HG03175 (cell line): Measurements from ENCODE around the gene CNTFR.
A peak's percentile ranks its signal among the peaks of the same experiment; 100 is the strongest.
"Not testable (repeated sequence)": the region's sequence is repeated elsewhere in the genome, so short reads cannot be mapped to it uniquely, and the experiment has no call there.

ENCODE experiments used
- ATAC-seq: cut with Tn5 transposase; IDR thresholded peaks from one replicate; pipeline ENCODE4 v1.9.1; 2021; ENCODE audit warnings: mild to moderate bottlenecking, moderate library complexity; ENCODE audit not compliant: unreplicated experiment

Gene CNTFR

GRCh38 chr9:34589636-34590380, at the start of gene CNTFR:
CNTFR (minus strand) TSS chr9:34589724; CDS start chr9:34568981, 20,743 bp downstream.
- ATAC-seq: no peak

- not testable (repeated sequence) for ATAC-seq
Measured at GRCh38 chr9:34639322-34639721, 49.8 kb upstream of the CNTFR start.

- ATAC-seq: no peak
Measured at GRCh38 chr9:34638138-34638445, 48.6 kb upstream of the CNTFR start.

GRCh38 chr9:34637356-34638137, 48.0 kb upstream of the CNTFR start, which contains the start of gene SIGMAR1:
SIGMAR1 (minus strand) TSS chr9:34637787; CDS start chr9:34637697, 90 bp downstream.
- peak; percentile 87 for ATAC-seq

- no peak for ATAC-seq
Measured at GRCh38 chr9:34636791-34637355, 47.3 kb upstream of the CNTFR start.

DNA sequence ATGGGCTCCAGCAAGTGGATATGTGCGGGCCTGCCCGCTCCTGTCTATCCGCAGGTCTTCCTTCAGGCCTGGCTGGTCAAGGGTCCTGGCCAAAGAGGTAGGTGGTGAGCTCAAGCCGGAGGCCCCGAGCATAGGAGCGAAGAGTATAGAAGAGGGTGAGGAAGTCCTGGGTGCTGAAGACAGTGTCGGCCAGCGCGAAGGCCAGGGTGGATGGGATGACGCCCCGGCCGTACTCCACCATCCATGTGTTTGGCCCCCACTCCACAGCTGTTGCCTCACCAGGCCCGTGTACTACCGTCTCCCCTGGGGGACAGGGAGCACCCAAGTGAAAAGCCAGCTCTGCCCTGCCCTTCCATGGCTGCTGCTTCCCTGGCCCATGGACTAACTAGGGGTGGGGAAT, 46.0 kb upstream of the CNTFR start:
- ATAC-seq: no peak

DNA sequence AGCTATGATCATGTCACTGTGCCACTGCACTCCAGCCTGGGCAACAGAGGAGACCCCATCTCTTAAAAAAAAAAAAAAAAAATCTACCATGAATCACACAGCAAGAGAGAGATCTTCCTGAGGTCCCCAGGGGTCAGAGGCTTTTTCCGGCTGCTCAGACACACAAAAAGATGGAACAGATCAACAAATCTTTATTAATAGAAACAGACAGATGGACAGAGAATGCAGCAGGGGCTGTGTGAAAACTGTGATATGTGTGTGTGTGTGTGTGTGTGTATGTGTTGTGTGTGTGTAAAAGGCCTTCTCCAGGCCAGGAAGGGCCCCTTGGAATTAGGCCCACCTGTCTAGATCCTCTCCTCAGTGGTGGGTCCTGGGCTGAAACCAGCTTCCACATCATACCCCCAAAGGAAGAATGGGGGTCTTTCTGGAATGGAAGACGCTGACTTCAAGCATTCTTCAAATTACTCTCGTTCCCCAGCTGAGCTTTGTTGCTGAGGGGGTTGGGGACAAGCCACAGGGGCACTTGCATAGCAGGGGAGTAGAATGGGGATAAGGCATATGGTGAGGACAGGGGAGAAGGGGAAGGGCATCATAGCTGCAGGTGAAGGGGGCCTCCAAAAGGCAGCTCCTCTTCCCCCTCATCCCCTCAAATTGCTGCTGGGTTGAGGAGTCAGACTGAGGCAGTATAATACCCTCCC, 45.2 kb upstream of the CNTFR start:
- ATAC-seq: no peak

DNA sequence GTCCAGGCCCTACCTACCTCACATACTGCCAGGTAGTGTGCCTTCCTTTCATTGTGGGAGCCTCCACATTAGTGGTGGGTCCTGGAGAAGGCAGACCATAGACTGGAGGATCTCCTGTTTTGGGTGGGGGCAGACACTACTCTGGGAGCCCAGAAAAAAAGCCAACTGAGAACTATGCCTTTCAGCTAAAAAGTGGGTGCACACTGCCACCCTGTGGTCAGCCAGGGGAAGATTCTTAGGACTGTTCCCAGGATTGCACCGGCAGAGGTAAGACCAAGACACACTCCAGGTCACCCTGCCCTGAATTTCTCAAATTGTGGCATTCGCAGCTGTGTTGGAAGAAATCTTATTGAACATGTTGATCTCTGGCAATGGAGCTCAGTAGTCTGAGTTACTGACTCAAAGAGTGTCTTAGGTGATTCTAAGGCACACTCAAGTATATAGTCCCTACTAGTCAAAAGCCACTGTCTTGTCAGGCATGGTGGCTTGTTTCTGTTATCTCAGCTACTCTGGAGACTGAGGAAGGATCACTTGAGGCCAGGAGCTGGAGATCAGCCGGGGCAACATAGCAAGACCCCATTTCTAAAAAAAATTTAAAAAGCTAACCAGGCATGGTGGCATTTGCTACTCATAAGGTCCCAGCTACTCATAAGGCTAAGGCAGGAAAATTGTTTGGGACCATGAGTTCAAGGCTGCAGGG, 44.5 kb upstream of the CNTFR start:
- no peak for ATAC-seq

- ATAC-seq: no peak
Measured at GRCh38 chr9:34633166-34633565, 43.6 kb upstream of the CNTFR start.

- ATAC-seq: no peak
Measured at GRCh38 chr9:34630402-34631154, 41.1 kb upstream of the CNTFR start.

DNA sequence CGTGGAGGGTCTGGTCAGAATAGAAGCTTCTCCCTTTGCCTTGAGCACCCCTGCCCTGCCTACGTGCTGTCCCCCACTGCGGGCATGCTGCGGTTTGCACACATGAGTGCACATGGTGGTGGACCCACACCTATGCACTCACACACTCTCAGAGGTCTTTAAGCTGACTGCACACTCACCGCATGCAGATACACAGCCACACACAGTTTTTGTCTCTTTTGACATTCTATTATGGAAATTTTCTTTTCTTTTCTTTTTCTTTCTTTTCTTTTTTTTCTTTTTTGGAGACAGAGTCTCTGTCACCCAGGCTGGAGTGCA, 39.9 kb upstream of the CNTFR start:
- no peak for ATAC-seq

GRCh38 chr9:34628656-34629490, 39.3 kb upstream of the CNTFR start, which contains the start of gene ARID3C:
ARID3C (minus strand) TSS chr9:34629066; CDS start chr9:34628014, 1,052 bp downstream.
- no peak for ATAC-seq

DNA sequence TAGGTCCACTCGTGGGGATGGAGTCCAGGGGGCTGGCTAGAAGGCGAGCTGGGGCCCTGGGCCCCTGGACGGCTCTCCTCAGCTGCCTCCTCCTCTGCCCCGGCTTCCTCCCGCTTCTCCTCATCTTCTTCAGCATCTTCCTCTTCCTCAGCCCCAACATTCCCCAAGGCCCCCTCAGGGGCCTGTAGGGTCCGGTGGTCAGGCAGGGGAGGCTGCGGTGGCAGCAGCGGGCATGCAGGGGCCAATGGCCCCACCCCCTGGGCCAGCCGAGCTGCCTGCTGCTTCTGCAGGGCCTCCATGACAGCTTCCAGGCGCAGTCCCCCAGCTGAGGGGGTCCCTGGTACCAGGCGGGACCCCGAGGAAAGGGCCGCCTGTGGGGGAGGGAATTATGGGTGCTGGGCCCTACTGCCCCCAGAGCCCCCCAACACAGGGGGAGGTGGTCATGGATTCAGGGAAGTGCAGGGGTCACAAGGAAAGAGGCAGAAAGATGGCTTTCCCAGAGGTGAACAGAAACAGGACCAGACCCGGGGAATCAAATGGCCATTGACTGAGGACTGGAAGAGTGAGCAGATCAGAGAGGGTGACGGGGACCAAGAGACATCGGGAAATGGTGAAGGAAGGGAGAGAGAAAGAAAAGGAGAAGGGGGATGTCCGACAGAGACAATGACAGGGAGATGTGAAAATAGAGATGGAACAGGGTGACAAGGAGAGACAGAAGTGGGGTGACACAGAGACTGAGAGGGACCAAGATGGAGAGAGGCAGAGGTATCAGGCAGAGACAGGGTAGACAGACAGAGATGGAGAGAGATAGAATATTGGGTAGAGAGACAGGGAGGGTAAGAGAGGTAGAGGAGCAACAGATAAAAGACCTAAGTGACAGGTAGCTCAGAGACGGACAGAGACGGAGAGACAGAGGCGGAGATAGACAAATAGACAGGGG, 38.5 kb upstream of the CNTFR start:
- ATAC-seq: no peak

DNA sequence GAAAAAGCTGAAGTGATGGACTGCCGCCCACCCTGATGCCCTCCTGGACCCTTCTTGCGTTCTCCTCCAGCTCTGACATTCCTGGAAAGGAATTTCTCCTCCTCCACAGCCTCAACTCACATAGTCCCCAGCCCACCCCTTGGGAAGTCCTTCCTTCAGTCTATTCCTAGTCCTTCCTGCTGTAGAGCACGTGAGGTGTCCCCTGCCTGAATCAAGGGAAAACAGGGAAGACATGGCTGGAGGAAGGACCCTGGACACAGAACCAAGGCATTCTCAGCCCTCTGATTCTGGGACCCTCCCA, 35.6 kb upstream of the CNTFR start:
- ATAC-seq: no peak

DNA sequence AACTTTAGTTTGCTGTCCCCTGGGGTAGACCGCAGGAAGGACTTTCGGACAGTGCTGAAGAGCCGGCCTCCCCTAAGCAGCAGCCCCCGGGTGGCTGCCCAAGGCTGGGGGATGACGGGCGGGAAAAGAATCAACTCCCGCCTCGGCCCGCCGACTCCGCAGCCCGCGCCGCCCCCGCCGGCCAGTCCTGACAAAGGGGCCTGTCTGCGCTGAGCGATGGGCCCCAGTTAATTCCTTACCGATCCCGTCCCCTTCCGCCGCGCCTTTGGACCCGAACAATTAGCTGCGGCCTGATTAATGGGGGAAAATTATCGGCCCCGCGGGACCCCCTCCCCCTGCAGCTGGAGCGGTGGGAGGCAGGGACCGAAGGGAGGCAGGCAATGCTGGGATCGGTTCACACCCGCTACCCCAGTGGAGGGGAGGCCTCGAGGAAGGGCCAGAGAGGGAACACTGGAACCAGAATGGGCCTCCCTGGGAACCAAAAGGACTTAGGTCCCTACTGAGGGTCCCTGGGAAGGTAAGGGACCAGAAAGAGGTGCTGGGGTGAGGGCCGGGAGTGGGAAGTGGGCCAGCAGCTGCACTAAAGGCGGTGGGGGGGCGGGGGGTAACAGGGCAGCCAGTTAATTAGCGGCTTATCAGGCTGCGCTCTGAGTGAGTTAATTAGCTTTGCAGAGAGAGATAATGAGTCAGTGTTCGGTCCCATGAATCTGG, 35.1 kb upstream of the CNTFR start:
- no peak for ATAC-seq

DNA sequence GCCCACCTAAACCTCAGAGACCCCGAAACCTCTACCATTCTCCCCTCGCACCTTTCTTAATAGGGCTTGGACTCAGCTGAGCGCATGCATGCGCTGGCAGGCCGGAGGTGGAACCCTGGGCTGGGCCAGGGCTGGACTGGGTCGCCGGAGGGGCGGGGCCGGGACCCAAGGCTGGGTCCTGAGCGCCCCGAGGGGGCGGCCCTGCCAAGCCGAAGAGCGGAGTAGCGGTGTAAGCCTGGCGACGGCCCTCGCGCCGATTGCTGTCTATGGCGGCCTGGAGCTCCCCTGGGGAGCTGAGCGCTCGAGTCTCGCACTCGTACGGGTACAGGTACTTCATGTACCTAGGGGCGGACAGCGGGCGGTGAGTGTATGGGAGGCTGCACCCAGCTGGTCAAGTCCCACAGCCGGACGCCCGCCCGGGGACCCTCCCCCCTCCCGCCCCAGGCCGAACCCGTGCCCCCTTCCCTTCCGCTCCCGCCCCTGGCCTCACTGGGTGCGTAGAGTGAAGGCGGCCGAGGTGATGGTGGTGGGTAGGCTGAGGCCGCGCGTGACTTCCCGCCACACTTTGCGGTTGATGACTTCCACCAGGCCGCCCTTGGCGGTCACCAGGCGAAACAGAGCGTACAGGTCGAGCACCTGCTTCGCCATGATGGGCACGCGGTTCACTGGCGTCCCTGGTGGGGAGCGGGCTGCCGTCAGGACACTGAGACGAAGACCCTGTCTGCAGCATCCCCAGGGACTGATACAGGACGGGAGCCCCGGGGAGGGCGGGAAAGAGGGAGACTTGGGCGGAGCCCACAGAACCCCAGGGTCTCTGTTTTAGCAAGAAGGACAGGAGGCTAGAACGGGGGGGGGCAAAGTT, 34.1 kb upstream of the CNTFR start:
- no peak for ATAC-seq
